ENCODE data around the gene OR10V1. TPM values are rescaled to one million over a fixed set of nuclear protein-coding genes. Genes with fewer than 3 reads are reported as not detected.

Gene OR10V1
- total and polyA plus RNA-seq, 2 donors (not counting 1 experiment from before 2014, with no cell fraction given), result not detected

DNA sequence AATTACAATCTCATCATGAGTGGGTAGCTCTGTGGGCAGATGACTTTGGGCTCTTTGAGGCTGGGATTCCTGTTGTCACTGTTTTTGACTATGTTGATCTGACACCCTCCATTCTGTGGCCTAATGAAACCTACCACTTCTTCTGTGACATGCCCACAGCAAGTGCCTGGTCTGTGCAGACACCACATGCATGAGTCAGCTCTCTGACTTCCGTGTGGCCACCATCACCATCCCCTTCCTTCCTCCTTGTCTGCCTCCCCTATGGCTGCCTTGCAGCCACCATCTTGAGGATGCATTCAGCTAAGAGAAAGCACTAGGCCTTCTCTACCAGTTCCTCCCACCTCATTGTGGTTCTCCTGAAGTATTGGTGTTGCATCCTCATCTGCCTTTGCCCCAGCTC, 15.3 kb upstream of the OR10V1 start:
- Histone ChIP-seq H3K4me2 (ENCODE audit: extremely low read depth, insufficient read depth, low read length) (no peak overlapping the region), H3K4me1 (ENCODE audit: control insufficient read depth, extremely low read depth, insufficient read depth, low read length) (no peaks in the 10 kb centered on the region), H3K79me2 (ENCODE audit: control insufficient read depth, insufficient read depth, low read length) (no peaks in the 10 kb centered on the region), H3K9me3 (ENCODE audit: control insufficient read depth, insufficient read depth, low read depth, low read length) (no peaks in the 10 kb centered on the region), H4K20me1 (ENCODE audit: control insufficient read depth, extremely low read depth, insufficient read depth, low read length) (no peaks in the 10 kb centered on the region), H3K4me3 (replicated peaks in 1 of 4; ENCODE audit: control extremely low read depth in 1 of 4, insufficient read depth in 1 of 4, low read depth in 3 of 4, low read length in 4 of 4) (no peak overlapping the region), H2AFZ (ENCODE audit: low read length) (no peak overlapping the region), H3K9ac (ENCODE audit: insufficient read depth, low read length) (no peak overlapping the region), H3K27me3 (ENCODE audit: control insufficient read depth, insufficient read depth, low read length) (no peaks in the 10 kb centered on the region), H3K36me3 (ENCODE audit: control insufficient read depth, insufficient read depth, low read length) (no peaks in the 10 kb centered on the region), H3K27ac (ENCODE audit: insufficient read depth, low read length) (no peak overlapping the region)
- DNase-seq (ENCODE audit: low read depth in 2 of 2), result no peak
- TF ChIP-seq, protein P1, sequence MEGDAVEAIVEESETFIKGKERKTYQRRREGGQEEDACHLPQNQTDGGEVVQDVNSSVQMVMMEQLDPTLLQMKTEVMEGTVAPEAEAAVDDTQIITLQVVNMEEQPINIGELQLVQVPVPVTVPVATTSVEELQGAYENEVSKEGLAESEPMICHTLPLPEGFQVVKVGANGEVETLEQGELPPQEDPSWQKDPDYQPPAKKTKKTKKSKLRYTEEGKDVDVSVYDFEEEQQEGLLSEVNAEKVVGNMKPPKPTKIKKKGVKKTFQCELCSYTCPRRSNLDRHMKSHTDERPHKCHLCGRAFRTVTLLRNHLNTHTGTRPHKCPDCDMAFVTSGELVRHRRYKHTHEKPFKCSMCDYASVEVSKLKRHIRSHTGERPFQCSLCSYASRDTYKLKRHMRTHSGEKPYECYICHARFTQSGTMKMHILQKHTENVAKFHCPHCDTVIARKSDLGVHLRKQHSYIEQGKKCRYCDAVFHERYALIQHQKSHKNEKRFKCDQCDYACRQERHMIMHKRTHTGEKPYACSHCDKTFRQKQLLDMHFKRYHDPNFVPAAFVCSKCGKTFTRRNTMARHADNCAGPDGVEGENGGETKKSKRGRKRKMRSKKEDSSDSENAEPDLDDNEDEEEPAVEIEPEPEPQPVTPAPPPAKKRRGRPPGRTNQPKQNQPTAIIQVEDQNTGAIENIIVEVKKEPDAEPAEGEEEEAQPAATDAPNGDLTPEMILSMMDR (conservative IDR thresholded peaks at IDR 0.05 in 1 of 2, IDR thresholded peaks at IDR 0.05 in 1 of 2; ENCODE audit: low read depth in 1 of 2, low read length in 2 of 2), result no peak
- TF ChIP-seq EZH2 (IDR thresholded peaks at IDR 0.05; ENCODE audit: low read length, missing control alignments), result no peak

- no peak overlapping the region for H2AFZ ChIP-seq (ENCODE audit: low read length)
- H3K36me3 ChIP-seq (ENCODE audit: control insufficient read depth, insufficient read depth, low read length), result no peaks in the 10 kb centered on the region
- no peak for DNase-seq (ENCODE audit: low read depth in 2 of 2)
- no peak overlapping the region for H3K4me2 ChIP-seq (ENCODE audit: extremely low read depth, insufficient read depth, low read length)
- TF ChIP-seq EZH2 (IDR thresholded peaks at IDR 0.05; ENCODE audit: low read length, missing control alignments), result no peak
- TF ChIP-seq, protein P1 (conservative IDR thresholded peaks at IDR 0.05 in 1 of 2, IDR thresholded peaks at IDR 0.05 in 1 of 2; ENCODE audit: low read depth in 1 of 2, low read length in 2 of 2), result no peak
- H3K4me3 ChIP-seq (replicated peaks in 1 of 4; ENCODE audit: control extremely low read depth in 1 of 4, insufficient read depth in 1 of 4, low read depth in 3 of 4, low read length in 4 of 4), result no peak overlapping the region
- no peaks in the 10 kb centered on the region for H3K79me2 ChIP-seq (ENCODE audit: control insufficient read depth, insufficient read depth, low read length)
- H4K20me1 ChIP-seq (ENCODE audit: control insufficient read depth, extremely low read depth, insufficient read depth, low read length), result no peaks in the 10 kb centered on the region
- no peaks in the 10 kb centered on the region for H3K27me3 ChIP-seq (ENCODE audit: control insufficient read depth, insufficient read depth, low read length)
- H3K4me1 ChIP-seq (ENCODE audit: control insufficient read depth, extremely low read depth, insufficient read depth, low read length), result no peaks in the 10 kb centered on the region
- no peak overlapping the region for H3K27ac ChIP-seq (ENCODE audit: insufficient read depth, low read length)
- H3K9ac ChIP-seq (ENCODE audit: insufficient read depth, low read length), result no peak overlapping the region
- H3K9me3 ChIP-seq (ENCODE audit: control insufficient read depth, insufficient read depth, low read depth, low read length), result no peaks in the 10 kb centered on the region
These were observed 14.5 kb upstream of the OR10V1 start for GRCh38 chr11:59728154-59728553.

DNA sequence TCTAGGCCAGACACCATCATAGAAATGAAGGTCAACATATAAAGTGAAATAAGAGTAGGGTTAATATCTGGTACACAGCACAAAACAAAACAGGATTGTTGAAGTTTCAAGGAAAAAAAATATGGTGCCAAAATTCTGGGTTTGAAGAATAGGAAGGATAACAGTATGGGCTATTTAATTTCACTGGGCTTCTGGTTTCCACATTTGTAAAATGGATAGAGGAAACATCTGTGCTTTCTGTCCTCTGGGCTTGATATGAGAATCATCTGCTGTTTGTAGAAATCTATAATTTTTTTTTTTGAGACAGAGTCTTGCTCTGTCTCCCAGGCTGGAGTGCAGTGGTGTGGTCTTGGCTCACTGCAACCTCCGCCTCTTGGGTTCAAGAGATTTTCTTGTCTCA, 13.8 kb upstream of the OR10V1 start:
- no peak for DNase-seq (ENCODE audit: low read depth in 2 of 2)
- no peak overlapping the region for H3K9ac ChIP-seq (ENCODE audit: insufficient read depth, low read length)
- H3K27me3 ChIP-seq (ENCODE audit: control insufficient read depth, insufficient read depth, low read length), result no peaks in the 10 kb centered on the region
- H4K20me1 ChIP-seq (ENCODE audit: control insufficient read depth, extremely low read depth, insufficient read depth, low read length), result no peaks in the 10 kb centered on the region
- H3K9me3 ChIP-seq (ENCODE audit: control insufficient read depth, insufficient read depth, low read depth, low read length), result no peaks in the 10 kb centered on the region
- TF ChIP-seq EZH2 (IDR thresholded peaks at IDR 0.05; ENCODE audit: low read length, missing control alignments), result no peak
- TF ChIP-seq, protein P1 (conservative IDR thresholded peaks at IDR 0.05 in 1 of 2, IDR thresholded peaks at IDR 0.05 in 1 of 2; ENCODE audit: low read depth in 1 of 2, low read length in 2 of 2), result no peak
- no peak overlapping the region for H3K27ac ChIP-seq (ENCODE audit: insufficient read depth, low read length)
- H2AFZ ChIP-seq (ENCODE audit: low read length), result no peak overlapping the region
- H3K4me2 ChIP-seq (ENCODE audit: extremely low read depth, insufficient read depth, low read length), result no peak overlapping the region
- H3K4me1 ChIP-seq (ENCODE audit: control insufficient read depth, extremely low read depth, insufficient read depth, low read length), result no peaks in the 10 kb centered on the region
- H3K4me3 ChIP-seq (replicated peaks in 1 of 4; ENCODE audit: control extremely low read depth in 1 of 4, insufficient read depth in 1 of 4, low read depth in 3 of 4, low read length in 4 of 4), result no peak overlapping the region
- no peaks in the 10 kb centered on the region for H3K79me2 ChIP-seq (ENCODE audit: control insufficient read depth, insufficient read depth, low read length)
- no peaks in the 10 kb centered on the region for H3K36me3 ChIP-seq (ENCODE audit: control insufficient read depth, insufficient read depth, low read length)
